Gastroesophageal sphincter (tissue), 3 donors: Measurements from ENCODE around the gene ATXN7L3B.

ENCODE experiments used
- CTCF ChIP-seq, 4 experiments: fragments of 200-600 bp in 2 of 4; fragments of 450-650 bp in 2 of 4; sonication (generic) in 1 of 4; IDR thresholded peaks; one replicate each; pipeline ENCODE4 v1.5.1; 2017 to 2019; ENCODE audit warnings: antibody characterized with exemption in 4 of 4, mild to moderate bottlenecking in 2 of 4, moderate library complexity in 2 of 4
- EP300 ChIP-seq: sonication (generic); formaldehyde crosslinking; IDR thresholded peaks from one replicate; pipeline ENCODE4 v1.6.1; 2017; ENCODE audit warnings: antibody characterized with exemption, mild to moderate bottlenecking
- POLR2A ChIP-seq, 2 donors: fragments of 450-650 bp; IDR thresholded peaks; one replicate each; pipeline ENCODE4 v1.6.1; 2017; ENCODE audit warnings: antibody characterized with exemption in 2 of 2, mild to moderate bottlenecking in 2 of 2, moderate library complexity in 1 of 2

GRCh38 chr12:74547249-74547648, 9.6 kb downstream of the ATXN7L3B start:
- TF ChIP-seq POLR2A (IDR thresholded peaks at IDR 0.05) (no peak), CTCF (IDR thresholded peaks at IDR 0.05) (no peak), EP300 (no peak)
